ENCODE data around the gene NHSL2. TPM values are rescaled to one million over a fixed set of nuclear protein-coding genes. Genes with fewer than 3 reads are reported as not detected.

NHSL2 gene
- total and polyA plus RNA-seq, 7 donors: 0.30 to 4.4 (median 1.9) TPM

DNA sequence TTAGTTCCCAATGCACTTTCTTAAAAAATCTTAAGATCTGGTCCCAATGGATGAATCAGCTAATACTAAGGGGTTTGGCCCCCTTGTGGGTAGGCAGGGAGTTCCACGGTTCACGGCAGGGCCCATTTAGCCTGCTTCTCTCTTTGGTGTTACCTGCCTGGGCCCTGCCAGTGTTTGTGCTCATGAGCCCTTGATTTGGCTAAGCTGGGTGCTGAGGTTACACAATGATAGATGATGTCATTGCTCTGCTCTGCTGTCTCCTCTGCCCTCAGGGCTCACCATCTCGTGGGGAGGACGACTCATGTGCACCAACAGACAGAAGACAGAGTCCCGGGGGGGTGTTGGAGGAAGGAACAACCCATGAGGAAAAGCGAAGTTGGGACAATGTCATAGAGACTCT lies 196.7 kb downstream of the NHSL2 start:
- intact Hi-C loops (cut with DNase I): no loop called here
- H3K4me3 ChIP-seq: no peak overlapping the region
- DNase-seq (no peak), ATAC-seq (no peak)
- H3K4me1 ChIP-seq: no peaks in the 10 kb centered on the region
- H3K36me3 ChIP-seq (ENCODE audit: insufficient read depth in 1 of 2, low read depth in 1 of 2): no peaks in the 10 kb centered on the region
- no peaks in the 10 kb centered on the region for H3K9me3 ChIP-seq
- 69 to 85% (median 74%) methylated on average over 5 to 6 of the region's 6 CpGs for WGBS, 3 donors
- TF ChIP-seq, protein P1, sequence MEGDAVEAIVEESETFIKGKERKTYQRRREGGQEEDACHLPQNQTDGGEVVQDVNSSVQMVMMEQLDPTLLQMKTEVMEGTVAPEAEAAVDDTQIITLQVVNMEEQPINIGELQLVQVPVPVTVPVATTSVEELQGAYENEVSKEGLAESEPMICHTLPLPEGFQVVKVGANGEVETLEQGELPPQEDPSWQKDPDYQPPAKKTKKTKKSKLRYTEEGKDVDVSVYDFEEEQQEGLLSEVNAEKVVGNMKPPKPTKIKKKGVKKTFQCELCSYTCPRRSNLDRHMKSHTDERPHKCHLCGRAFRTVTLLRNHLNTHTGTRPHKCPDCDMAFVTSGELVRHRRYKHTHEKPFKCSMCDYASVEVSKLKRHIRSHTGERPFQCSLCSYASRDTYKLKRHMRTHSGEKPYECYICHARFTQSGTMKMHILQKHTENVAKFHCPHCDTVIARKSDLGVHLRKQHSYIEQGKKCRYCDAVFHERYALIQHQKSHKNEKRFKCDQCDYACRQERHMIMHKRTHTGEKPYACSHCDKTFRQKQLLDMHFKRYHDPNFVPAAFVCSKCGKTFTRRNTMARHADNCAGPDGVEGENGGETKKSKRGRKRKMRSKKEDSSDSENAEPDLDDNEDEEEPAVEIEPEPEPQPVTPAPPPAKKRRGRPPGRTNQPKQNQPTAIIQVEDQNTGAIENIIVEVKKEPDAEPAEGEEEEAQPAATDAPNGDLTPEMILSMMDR (IDR thresholded peaks at IDR 0.05): no peak
- H3K27ac ChIP-seq: no peak overlapping the region
- peaks cover 0 to 27% (median 0%) of the 10 kb centered on the region in 3 donors for H3K27me3 ChIP-seq (ENCODE audit: insufficient read depth in 3 of 3, low read length in 2 of 3)

DNA sequence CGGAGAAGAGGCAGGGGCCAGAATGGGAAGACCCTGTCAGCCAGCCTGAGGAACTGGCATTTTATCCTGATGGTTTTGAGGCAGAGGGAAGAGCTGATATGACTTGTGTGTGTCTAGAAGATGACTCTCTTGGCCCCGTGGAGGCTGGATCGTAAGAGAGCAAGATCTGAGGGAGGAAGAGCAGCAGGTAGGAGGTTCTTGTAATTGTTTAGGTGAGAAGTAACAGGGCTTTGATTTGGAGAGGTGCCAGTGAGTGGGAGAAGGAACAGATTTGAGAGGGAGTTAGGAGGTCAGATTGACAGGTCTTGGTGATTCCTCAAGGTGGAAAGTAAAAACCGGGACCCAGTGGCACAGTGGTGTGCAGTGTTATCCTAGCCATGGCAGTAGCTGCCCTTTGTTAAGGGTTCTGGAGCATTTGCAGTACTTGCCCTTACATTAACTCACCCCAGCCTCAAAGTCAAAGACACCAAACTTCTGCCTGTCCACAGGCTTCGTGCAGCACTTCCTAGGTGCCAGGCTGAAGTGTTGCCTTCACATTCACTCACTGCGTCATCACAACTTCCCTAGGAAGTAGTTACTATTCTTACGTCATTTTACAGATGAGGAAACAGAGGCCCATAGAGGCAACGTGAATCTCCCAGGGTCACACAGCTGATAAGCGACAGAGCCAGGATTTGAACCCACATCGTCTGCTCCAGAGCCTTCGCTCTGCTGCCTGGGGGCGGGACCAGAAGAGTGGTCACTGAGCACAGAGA lies 197.4 kb downstream of the NHSL2 start:
- H3K27me3 ChIP-seq (ENCODE audit: insufficient read depth in 3 of 3, low read length in 2 of 3): peaks cover 0 to 20% (median 0%) of the 10 kb centered on the region in 3 donors
- WGBS, 3 donors: 85 to 91% (median 85%) methylated on average over 12 of the region's 12 CpGs
- H3K36me3 ChIP-seq (ENCODE audit: insufficient read depth in 1 of 2, low read depth in 1 of 2): no peaks in the 10 kb centered on the region

DNA sequence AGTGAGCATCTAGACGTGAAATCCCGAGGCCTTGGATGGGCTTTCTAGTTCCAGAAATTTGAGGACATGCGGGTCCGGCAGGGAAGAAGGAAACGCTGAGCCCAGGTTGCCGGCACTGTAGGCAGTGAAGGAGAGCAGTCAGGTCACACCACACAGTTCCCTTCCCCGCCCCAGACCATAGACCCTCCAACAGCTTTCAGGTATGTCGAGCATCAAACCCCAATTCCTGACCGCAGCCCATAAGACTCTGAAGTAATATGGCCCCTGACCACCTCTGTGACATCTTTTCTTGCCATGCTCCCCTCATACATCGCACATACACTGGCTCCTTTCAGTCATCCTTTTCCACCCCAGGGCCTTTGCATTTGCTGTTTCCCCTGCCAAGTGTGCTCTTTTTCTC lies 198.0 kb downstream of the NHSL2 start:
- 85 to 94% (median 93%) methylated on average over 8 to 10 of the region's 10 CpGs for WGBS, 3 donors
- ATAC-seq: no peak
- no peak overlapping the region for H3K27ac ChIP-seq
- H3K36me3 ChIP-seq (ENCODE audit: insufficient read depth in 1 of 2, low read depth in 1 of 2): no peaks in the 10 kb centered on the region
- H3K9me3 ChIP-seq: no peaks in the 10 kb centered on the region
- peaks cover 0 to 14% (median 0%) of the 10 kb centered on the region in 3 donors for H3K27me3 ChIP-seq (ENCODE audit: insufficient read depth in 3 of 3, low read length in 2 of 3)
- H3K4me1 ChIP-seq: no peaks in the 10 kb centered on the region
- no peak for DNase-seq
- intact Hi-C loops (cut with DNase I): no loop called here
- H3K4me3 ChIP-seq: no peak overlapping the region
- TF ChIP-seq, protein P1 (IDR thresholded peaks at IDR 0.05): no peak

More for the DNA sequence above, 197.4 kb downstream of the NHSL2 start:
- Histone ChIP-seq H3K27ac (no peak overlapping the region), H3K9me3 (no peaks in the 10 kb centered on the region), H3K4me3 (no peak overlapping the region), H3K4me1 (no peaks in the 10 kb centered on the region)
- no peak for DNase-seq
- intact Hi-C loops (cut with DNase I): no loop called here
- ATAC-seq: no peak
- TF ChIP-seq, protein P1 (IDR thresholded peaks at IDR 0.05): no peak

DNA sequence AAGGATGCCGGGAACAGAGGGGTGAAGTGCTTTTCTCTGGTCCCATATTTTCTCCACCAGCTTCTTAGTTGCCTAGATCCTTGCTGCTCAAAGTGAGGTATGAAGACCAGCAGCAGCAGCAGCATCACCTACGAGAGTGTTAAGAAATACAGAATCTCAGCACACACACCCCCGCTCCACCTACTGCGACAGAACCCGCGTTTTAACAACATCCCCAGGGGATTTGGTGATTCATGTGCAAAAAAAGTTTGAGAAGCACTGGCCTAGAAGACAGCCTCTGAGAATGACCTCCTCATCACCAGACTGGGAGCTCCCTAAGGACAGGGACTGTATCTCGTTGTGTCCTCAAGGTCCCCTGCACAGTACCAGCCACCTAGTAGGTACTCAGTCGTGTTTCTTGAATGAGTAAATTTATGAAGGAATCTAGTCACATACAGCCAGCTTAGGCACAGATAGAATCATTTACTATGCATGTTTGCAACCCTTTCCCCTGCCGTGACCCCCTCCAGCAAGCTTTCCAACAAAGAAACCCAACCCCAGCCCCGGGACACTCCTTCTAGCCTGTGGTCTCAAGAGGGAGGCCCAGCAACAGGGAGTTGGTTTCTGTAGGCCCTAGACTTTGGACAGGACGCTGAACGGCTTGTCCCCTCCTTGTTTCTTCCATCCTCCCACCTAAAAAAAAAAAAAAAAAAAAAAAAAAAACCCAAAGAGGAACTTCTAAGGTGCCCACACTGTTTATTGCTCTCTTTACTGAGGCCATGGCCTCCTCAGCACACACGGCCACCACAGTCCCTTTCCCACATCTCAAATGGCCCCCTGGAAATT lies 199.6 kb downstream of the NHSL2 start:
- no peak for DNase-seq
- H3K27ac ChIP-seq: no peak overlapping the region
- no peaks in the 10 kb centered on the region for H3K9me3 ChIP-seq
- intact Hi-C loops (cut with DNase I): no loop called here
- ATAC-seq: no peak
- H3K4me1 ChIP-seq: no peaks in the 10 kb centered on the region
- peaks cover 0 to 17% (median 0%) of the 10 kb centered on the region in 3 donors for H3K27me3 ChIP-seq (ENCODE audit: insufficient read depth in 3 of 3, low read length in 2 of 3)
- no peaks in the 10 kb centered on the region for H3K36me3 ChIP-seq (ENCODE audit: insufficient read depth in 1 of 2, low read depth in 1 of 2)
- 51 to 63% (median 59%) methylated on average over 12 to 13 of the region's 13 CpGs for WGBS, 3 donors
- TF ChIP-seq, protein P1 (IDR thresholded peaks at IDR 0.05): no peak
- H3K4me3 ChIP-seq: no peak overlapping the region
